ENCODE results near the gene RNF224. TPM values are rescaled to one million over a fixed set of nuclear protein-coding genes. Genes with fewer than 3 reads are reported as not detected.

Gene RNF224
- total RNA-seq (2021) (0.17 TPM in 1 of 2 replicates, not detected in the other), Bru-seq, nascent RNA (not detected), BruChase-seq, experiment 1, labeled RNA remaining after a 2-hour chase (not detected), BruChase-seq, experiment 2, labeled RNA remaining after a 6-hour chase (not detected)
- long read RNA-seq, result 0 reads

- POLR2A ChIA-PET (ENCODE audit: low non-redundant PET), result interaction anchor here (1.4 kb wide), 1 partner anchor 13 kb away, joined by 3 read pairs; no protein-coding TSS in a partner anchor
- intact Hi-C loops (cut with micrococcal nuclease; ENCODE audit: unreplicated experiment), result loop anchor here (1.0 kb wide), 1 partner anchor 109 kb away; no protein-coding TSS in a partner anchor
- H3K27ac ChIP-seq (ENCODE audit: low read depth, low read length, poor library complexity, severe bottlenecking), result no peak within 1 kb of the TSS
- no peaks in the 10 kb centered on the region for H3K36me3 ChIP-seq (ENCODE audit: insufficient read depth, low read length, poor library complexity, severe bottlenecking)
- no peak within 1 kb of the TSS for H3K4me3 ChIP-seq (ENCODE audit: low read depth, low read length, poor library complexity, severe bottlenecking)
- H3K4me1 ChIP-seq (ENCODE audit: insufficient read depth, low read length, poor library complexity, severe bottlenecking), result peaks cover 9% of the 10 kb centered on the region
- no peaks in the 10 kb centered on the region for H3K9me3 ChIP-seq (ENCODE audit: low read depth, low read length, poor library complexity, severe bottlenecking)
- no TSS peak for BruUV-seq (replicated peaks)
- peak; percentile 87 for DNase-seq (ENCODE audit: low spot score)
- no peak for TF ChIP-seq EZH2 (IDR thresholded peaks at IDR 0.05; ENCODE audit: borderline replicate concordance, low read depth, low read length, poor library complexity, severe bottlenecking)
- peak; percentile 97 for TF ChIP-seq CTCF (conservative IDR thresholded peaks at IDR 0.05; ENCODE audit: low read depth, low read length)
- no peaks in the 10 kb centered on the region for H3K27me3 ChIP-seq (replicated peaks; ENCODE audit: insufficient read depth, low read depth, low read length, poor library complexity)
- CTCF ChIA-PET, result interaction anchor here (0.6 to 1.8 kb wide), 5 partner anchors 9 to 181 kb away, joined by 3 to 10 read pairs (median 6); partner anchors contain the start of gene NPDC1
Observed at GRCh38 chr9:137227054-137227852, at the start of gene RNF224. Gene RNF224, plus strand, starts transcription at chr9:137227502. Its CDS starts 834 bp downstream, at chr9:137228336.

GRCh38 chr9:137178201-137178938, 48.9 kb upstream of the RNF224 start:
- no TSS peak for BruUV-seq (replicated peaks)
- DNase-seq (ENCODE audit: low spot score), result no peak
- ChIA-PET CTCF (no interaction called here), POLR2A (ENCODE audit: low non-redundant PET) (no interaction called here)
- Histone ChIP-seq H3K27ac (ENCODE audit: low read depth, low read length, poor library complexity, severe bottlenecking) (no peak overlapping the region), H3K4me3 (ENCODE audit: low read depth, low read length, poor library complexity, severe bottlenecking) (no peak overlapping the region), H3K27me3 (replicated peaks; ENCODE audit: insufficient read depth, low read depth, low read length, poor library complexity) (no peaks in the 10 kb centered on the region), H3K9me3 (ENCODE audit: low read depth, low read length, poor library complexity, severe bottlenecking) (no peaks in the 10 kb centered on the region), H3K4me1 (ENCODE audit: insufficient read depth, low read length, poor library complexity, severe bottlenecking) (peaks cover 3% of the 10 kb centered on the region), H3K36me3 (ENCODE audit: insufficient read depth, low read length, poor library complexity, severe bottlenecking) (peaks cover 3% of the 10 kb centered on the region)
- TF ChIP-seq EZH2 (IDR thresholded peaks at IDR 0.05; ENCODE audit: borderline replicate concordance, low read depth, low read length, poor library complexity, severe bottlenecking) (no peak), CTCF (conservative IDR thresholded peaks at IDR 0.05; ENCODE audit: low read depth, low read length) (no peak)
- intact Hi-C loops (cut with micrococcal nuclease; ENCODE audit: unreplicated experiment), result no loop called here

- intact Hi-C loops (cut with micrococcal nuclease; ENCODE audit: unreplicated experiment), result no loop called here
- no peak for DNase-seq (ENCODE audit: low spot score)
- Histone ChIP-seq H3K4me1 (ENCODE audit: insufficient read depth, low read length, poor library complexity, severe bottlenecking) (peaks cover 3% of the 10 kb centered on the region), H3K27ac (ENCODE audit: low read depth, low read length, poor library complexity, severe bottlenecking) (no peak overlapping the region), H3K36me3 (ENCODE audit: insufficient read depth, low read length, poor library complexity, severe bottlenecking) (peaks cover 7% of the 10 kb centered on the region), H3K9me3 (ENCODE audit: low read depth, low read length, poor library complexity, severe bottlenecking) (no peaks in the 10 kb centered on the region), H3K27me3 (replicated peaks; ENCODE audit: insufficient read depth, low read depth, low read length, poor library complexity) (no peaks in the 10 kb centered on the region), H3K4me3 (ENCODE audit: low read depth, low read length, poor library complexity, severe bottlenecking) (no peak overlapping the region)
- POLR2A ChIA-PET (ENCODE audit: low non-redundant PET), result no interaction called here
- no TSS peak for BruUV-seq (replicated peaks)
- TF ChIP-seq EZH2 (IDR thresholded peaks at IDR 0.05; ENCODE audit: borderline replicate concordance, low read depth, low read length, poor library complexity, severe bottlenecking) (no peak), CTCF (conservative IDR thresholded peaks at IDR 0.05; ENCODE audit: low read depth, low read length) (no peak)
- CTCF ChIA-PET, result no interaction called here
Observed at GRCh38 chr9:137178939-137179630, 48.2 kb upstream of the RNF224 start.

Data from A673 (cell line).